Liver (tissue), 3 donors: ENCODE measurements around the gene CHCT1.

Experiments used
- JUND ChIP-seq, 2 donors: IDR thresholded peaks; 2 replicates each; pipeline ENCODE4 v1.6.1; 2016; ENCODE audit warnings: antibody characterized with exemption in 2 of 2
- TAF1 ChIP-seq: conservative IDR thresholded peaks from 2 replicates; pipeline ENCODE4 v1.6.1; 2016; ENCODE audit warnings: antibody characterized with exemption, mild to moderate bottlenecking
- YY1 ChIP-seq: IDR thresholded peaks from 2 replicates; pipeline ENCODE4 v1.6.1; 2016; ENCODE audit warnings: antibody characterized with exemption, mild to moderate bottlenecking
- TF ChIP-seq, protein P1 (sequence below): fragments of 150-350 bp; IDR thresholded peaks from 2 replicates; pipeline ENCODE4 v1.5.1; 2017; ENCODE audit warnings: improper control_type of control experiment, low read depth, low read length; ENCODE audit not compliant: missing input control
- TF ChIP-seq, protein P2 (sequence below): IDR thresholded peaks from 2 replicates; pipeline ENCODE4 v1.6.1; 2016; ENCODE audit warnings: antibody characterized with exemption, mild to moderate bottlenecking
- TF ChIP-seq, protein P3 (sequence below): IDR thresholded peaks from 2 replicates; pipeline ENCODE4 v1.6.1; 2016; ENCODE audit warnings: antibody characterized with exemption
- donor health status: healthy.
- donor health status: healthy.

DNA sequence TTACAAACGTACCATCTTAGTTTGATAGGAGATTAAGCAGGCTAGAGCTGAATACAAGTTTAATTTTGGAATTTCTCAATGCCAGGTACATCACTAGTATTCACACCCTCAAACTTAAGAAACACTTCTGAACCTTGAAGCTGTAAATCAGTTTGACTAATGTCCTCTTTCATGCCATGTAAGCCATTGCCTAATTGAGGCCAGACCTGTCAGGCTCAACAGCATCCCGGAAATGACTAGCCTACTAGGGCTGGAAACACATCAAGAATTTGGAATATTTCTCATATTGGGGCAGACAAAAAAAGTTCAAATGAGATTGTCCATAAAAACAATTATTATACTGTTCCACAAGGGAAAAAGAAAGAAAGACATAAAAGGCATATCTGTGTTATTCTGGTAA, 32.1 kb upstream of the CHCT1 start:
- TF ChIP-seq YY1 (no peak), TAF1 (no peak), JUND (IDR thresholded peaks at IDR 0.05) (no peak)
- TF ChIP-seq, protein P1, sequence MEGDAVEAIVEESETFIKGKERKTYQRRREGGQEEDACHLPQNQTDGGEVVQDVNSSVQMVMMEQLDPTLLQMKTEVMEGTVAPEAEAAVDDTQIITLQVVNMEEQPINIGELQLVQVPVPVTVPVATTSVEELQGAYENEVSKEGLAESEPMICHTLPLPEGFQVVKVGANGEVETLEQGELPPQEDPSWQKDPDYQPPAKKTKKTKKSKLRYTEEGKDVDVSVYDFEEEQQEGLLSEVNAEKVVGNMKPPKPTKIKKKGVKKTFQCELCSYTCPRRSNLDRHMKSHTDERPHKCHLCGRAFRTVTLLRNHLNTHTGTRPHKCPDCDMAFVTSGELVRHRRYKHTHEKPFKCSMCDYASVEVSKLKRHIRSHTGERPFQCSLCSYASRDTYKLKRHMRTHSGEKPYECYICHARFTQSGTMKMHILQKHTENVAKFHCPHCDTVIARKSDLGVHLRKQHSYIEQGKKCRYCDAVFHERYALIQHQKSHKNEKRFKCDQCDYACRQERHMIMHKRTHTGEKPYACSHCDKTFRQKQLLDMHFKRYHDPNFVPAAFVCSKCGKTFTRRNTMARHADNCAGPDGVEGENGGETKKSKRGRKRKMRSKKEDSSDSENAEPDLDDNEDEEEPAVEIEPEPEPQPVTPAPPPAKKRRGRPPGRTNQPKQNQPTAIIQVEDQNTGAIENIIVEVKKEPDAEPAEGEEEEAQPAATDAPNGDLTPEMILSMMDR, result no peak
- TF ChIP-seq, protein P2, sequence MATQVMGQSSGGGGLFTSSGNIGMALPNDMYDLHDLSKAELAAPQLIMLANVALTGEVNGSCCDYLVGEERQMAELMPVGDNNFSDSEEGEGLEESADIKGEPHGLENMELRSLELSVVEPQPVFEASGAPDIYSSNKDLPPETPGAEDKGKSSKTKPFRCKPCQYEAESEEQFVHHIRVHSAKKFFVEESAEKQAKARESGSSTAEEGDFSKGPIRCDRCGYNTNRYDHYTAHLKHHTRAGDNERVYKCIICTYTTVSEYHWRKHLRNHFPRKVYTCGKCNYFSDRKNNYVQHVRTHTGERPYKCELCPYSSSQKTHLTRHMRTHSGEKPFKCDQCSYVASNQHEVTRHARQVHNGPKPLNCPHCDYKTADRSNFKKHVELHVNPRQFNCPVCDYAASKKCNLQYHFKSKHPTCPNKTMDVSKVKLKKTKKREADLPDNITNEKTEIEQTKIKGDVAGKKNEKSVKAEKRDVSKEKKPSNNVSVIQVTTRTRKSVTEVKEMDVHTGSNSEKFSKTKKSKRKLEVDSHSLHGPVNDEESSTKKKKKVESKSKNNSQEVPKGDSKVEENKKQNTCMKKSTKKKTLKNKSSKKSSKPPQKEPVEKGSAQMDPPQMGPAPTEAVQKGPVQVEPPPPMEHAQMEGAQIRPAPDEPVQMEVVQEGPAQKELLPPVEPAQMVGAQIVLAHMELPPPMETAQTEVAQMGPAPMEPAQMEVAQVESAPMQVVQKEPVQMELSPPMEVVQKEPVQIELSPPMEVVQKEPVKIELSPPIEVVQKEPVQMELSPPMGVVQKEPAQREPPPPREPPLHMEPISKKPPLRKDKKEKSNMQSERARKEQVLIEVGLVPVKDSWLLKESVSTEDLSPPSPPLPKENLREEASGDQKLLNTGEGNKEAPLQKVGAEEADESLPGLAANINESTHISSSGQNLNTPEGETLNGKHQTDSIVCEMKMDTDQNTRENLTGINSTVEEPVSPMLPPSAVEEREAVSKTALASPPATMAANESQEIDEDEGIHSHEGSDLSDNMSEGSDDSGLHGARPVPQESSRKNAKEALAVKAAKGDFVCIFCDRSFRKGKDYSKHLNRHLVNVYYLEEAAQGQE, result no peak
- TF ChIP-seq, protein P3, sequence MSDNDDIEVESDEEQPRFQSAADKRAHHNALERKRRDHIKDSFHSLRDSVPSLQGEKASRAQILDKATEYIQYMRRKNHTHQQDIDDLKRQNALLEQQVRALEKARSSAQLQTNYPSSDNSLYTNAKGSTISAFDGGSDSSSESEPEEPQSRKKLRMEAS, result no peak
